Parietal lobe (tissue), 2 donors: ENCODE results near the gene ADK. TPM values are rescaled to one million over a fixed set of nuclear protein-coding genes. Genes with fewer than 3 reads are reported as not detected.

Source experiments
- small RNA-seq: library from RNA; depleted of rRNA; stranded (forward); fragments of <200 nt; gene quantifications from one replicate; pipeline ENCODE3, GENCODE V24; 2014; ENCODE audit warnings: low replicate concordance
- total RNA-seq: library from RNA; depleted of rRNA; stranded (reverse); fragments of >200 nt; gene quantifications from one replicate; pipeline ENCODE4 v1.2.3, GENCODE V29; 2014

The ADK gene
- total RNA-seq = 42.6 TPM

DNA sequence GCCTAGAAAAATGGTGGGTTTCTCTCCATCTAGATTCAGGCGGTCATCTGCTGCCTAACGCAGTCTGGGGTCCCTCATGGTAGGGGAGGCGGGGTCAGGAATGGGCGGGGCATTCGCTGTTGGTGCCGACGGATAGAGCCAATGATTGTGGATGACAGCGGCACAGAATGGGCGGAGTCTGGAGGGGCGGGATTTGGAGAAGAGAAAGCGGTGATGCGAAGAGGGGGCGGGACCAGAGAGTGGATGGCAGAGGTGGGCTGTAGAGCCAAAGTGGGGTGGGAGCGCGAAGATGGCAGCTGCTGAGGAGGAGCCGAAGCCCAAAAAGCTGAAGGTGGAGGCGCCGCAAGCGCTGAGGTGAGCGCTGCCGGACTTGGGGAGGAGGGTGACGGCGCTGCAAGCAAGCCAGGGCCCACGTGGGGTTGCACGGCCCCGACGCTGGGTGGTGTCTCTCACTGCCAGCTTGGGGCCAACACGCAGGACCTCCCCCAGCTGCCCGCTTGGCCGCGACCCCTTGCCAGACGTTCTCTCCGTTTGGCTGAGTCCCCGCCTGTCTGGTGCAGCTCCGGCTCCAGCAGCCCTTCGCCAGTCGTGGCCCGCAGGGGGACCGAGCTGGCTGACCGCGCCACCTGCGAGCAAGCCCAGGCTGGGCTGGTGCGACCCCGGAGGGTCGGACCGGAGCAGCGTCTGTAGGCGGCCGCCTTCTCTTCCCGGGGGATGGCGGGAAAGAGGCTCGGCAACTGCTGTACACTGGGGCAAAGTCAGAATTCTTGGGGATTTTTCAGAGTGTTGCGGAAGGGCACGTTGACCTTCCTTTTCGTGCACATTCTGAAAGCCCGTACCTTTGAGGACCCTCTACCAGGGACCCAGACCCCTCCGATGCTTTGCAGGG is at the start of gene ADK:
Gene ADK, plus strand, starts transcription at position 232 of the 889 bp plus-strand sequence. Its CDS starts 58 bp downstream, at position 290.

DNA sequence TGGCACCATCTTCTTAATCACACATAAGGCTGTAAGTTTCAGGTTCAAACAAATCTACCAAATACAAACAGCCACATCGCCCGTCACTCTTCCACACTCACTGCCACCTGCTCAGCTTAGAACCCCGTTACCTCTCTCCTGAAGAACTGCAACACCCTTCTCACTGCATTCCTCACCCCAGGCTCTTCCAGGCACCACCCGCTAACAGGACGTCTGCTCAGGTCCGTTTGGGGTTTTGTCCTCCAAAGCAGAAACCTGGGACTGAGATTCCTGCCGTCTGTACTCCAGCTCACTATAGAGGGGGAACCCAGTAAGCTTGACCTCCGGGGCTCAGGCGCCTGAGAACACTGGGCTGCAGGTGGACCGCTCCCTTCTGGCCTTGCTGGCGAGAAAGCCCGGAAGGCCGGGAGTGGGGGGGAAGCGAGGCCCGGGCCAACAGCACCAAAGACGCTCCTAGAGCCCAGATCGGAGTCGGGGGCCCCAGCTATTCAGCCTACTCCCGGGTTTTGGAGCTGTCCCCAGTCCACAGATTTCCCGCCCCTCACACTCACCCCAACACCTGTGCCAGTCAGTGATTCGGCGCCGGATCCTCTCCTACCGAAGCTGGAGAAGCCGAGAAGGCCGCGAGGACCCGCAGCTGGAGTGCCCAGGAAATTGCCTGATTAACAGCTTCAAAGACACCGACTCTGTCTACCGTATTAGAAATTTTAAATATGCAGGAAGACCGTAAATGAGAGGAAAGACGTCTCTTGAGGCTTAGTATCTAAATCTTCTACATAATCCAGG is 624 bp upstream of the ADK start, which contains the start of gene AP3M1:
Gene AP3M1, minus strand, starts transcription at position 625 of the 786 bp plus-strand sequence. CDS start 12,449 bp downstream, outside the sequence.

Small RNAs within 50 kb of the gene (small RNA-seq; reads per million reads assigned to genes)
- gene RF00019 (not detected), gene TIMM9P1 (not detected)

Other genes with a start within 250 kb of the ADK start
- 0.94 TPM for gene PLAU, start 240.1 kb upstream of the ADK start, total RNA-seq
- 20.7 TPM for gene VCL, start 153.1 kb upstream of the ADK start, total RNA-seq
- gene AP3M1, start 393 bp upstream of the ADK start, total RNA-seq = 53.2 TPM